GM18507 (cell line): ENCODE measurements around the gene CABP2.
"Not testable (repeated sequence)": the region's sequence is repeated elsewhere in the genome, so short reads cannot be mapped to it uniquely, and the experiment has no call there.

Source experiments
- DNase-seq: peaks from one replicate; pipeline ENCODE4 v3.0.0; 2011; ENCODE audit warnings: low read depth; ENCODE audit not compliant: insufficient read length; ENCODE audit errors: extremely low spot score
- FAIRE-seq: peaks from 2 replicates; lab custom pipeline; 2011; peaks lifted over from hg19 to GRCh38; lab: Jason Lieb, UNC

The CABP2 gene

GRCh38 chr11:67511558-67511957, 11.7 kb downstream of the CABP2 start:
- not testable (repeated sequence) for DNase-seq, FAIRE-seq

DNA sequence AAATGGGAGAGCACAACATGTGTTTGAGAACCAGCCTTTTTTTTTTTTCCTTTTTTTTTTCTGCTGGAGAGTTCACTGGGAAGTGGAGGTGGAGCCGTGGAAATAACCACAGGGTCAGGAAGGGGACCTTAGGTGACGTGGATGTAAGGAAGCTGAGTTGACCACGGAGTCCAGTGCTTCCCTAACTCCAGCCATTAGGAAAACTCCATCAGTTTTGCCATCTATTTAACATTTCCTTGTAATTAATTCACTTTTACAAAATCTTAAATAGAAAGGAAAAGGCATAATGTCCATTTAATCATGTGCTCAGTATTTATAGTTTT, 13.3 kb downstream of the CABP2 start:
- DNase-seq, result no peak
- FAIRE-seq, result no peak

DNA sequence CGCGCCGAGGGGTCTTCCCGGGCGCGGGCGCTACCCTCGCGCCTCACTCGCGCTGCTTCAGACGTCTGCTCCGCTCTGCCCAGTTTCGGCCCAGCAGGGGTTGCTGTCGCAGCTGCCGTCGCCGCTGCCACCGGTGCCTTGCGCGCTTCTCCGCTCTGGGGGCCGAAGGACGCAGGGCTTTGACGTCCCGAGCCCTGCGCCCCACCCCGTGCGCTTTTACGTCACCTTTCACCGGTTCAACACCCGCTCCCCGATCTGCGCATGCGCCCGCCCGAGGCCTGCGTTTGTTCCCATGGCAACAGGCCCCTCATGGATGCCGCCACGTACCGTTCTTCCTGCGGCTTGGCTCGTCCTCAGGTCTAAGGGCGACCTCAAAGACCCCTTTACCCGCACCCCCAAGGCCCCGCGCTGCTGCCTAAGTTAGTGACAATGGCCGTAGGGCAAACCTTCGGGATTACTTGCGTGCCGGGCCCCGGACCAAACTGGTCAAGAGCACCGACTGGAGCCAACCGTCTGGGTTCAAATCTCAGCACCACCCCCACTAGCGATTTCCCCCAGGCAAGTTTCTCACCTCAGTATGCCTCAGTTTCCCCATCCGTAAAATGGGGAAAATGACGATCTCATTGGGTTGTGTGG, 14.6 kb downstream of the CABP2 start:
- peak; percentile 99 for DNase-seq
- FAIRE-seq, result no peak

GRCh38 chr11:67507864-67508485, 15.3 kb downstream of the CABP2 start, which contains the start of gene CDK2AP2:
TSS of gene CDK2AP2 (minus strand) at chr11:67508162. CDS start at chr11:67508082, 80 bp downstream.
- peak; percentile 98 for FAIRE-seq

GRCh38 chr11:67507242-67507863, 15.9 kb downstream of the CABP2 start:
- no peak for DNase-seq

More at GRCh38 chr11:67507864-67508485, 15.3 kb downstream of the CABP2 start, which contains the start of gene CDK2AP2:
- DNase-seq, result peak; percentile 98

GRCh38 chr11:67506426-67507051, 16.7 kb downstream of the CABP2 start:
- no peak for FAIRE-seq
- DNase-seq, result no peak

More at GRCh38 chr11:67507242-67507863, 15.9 kb downstream of the CABP2 start:
- FAIRE-seq, result no peak

- no peak for DNase-seq
- FAIRE-seq, result peak; percentile 81
Observed at GRCh38 chr11:67505605-67506396, 17.4 kb downstream of the CABP2 start.

- peak; percentile 70 for DNase-seq
- FAIRE-seq, result peak; percentile 59
Observed at GRCh38 chr11:67504950-67505581, 18.2 kb downstream of the CABP2 start, which contains the start of gene PITPNM1. TSS of gene PITPNM1 (minus strand) at chr11:67505363. CDS start at chr11:67504180, 1,183 bp downstream.

- FAIRE-seq (no peak), DNase-seq (no peak)
Observed at GRCh38 chr11:67504005-67504949, 19.0 kb downstream of the CABP2 start.

- DNase-seq (no peak), FAIRE-seq (no peak)
Observed at GRCh38 chr11:67503119-67504004, 19.9 kb downstream of the CABP2 start.

- DNase-seq, result no peak
- FAIRE-seq, result no peak
Observed at GRCh38 chr11:67502328-67502979, 20.8 kb downstream of the CABP2 start.

DNA sequence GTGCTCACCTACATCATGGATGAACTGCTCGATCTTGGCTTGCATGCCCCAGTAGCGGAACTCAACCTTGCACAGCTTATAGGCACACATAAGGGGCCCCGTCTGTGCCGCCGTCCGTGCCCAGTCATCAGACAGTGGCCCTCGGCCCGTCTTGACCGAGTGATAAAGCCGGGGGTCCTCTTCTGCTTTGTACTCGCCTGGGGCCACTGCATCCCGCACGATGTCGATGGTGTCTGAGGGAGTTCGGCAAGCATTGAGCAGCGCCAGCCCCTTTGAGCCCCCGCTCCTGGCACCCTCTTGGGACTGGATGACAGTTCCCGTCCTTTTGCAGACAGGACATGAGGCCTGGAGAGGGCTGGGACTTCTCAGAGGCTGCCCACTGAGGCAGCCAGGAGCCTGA, 21.4 kb downstream of the CABP2 start:
- FAIRE-seq, result no peak
- DNase-seq, result no peak

DNA sequence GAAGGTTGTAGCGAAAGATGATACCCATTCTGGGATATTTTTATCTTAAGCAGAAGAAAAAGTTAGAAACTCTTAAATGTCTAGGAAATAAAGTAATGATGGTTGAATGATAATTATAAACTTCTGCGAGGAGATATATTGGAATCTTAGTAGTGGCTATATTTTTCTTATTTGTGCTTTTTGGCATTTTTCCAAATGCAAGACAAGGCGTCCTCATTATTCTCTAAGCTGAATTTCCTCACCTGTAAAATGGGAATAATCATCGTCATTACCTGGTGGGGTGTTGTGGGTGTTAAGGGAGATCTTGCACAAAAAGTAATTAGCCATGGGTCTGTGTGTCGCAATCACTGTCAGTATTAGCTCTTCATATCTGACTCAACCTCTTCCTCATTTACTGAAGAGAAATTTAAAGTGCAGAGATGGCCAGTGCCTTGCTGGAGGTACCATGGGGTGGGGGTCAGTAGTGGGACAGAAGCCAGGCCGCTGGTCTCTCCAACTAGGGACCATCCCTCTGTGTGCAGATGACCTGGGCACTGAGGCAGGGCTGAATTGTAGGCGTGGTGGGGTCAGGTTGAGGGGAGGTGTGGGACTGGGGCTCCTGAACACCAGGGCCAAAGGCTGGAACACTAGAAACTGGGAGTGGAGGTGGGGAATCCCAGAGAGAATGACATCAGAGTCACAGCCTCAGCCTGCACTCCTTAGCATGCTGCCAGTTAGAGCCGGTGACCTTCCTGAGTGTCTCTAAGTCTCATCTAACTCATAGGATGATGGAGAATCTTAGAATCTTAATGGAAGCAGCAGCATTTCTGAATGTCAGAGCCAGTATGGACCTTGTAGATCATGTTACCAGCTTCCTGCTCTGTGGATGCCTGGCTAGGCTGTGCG, 22.2 kb downstream of the CABP2 start:
- DNase-seq, result no peak
- FAIRE-seq, result no peak

DNA sequence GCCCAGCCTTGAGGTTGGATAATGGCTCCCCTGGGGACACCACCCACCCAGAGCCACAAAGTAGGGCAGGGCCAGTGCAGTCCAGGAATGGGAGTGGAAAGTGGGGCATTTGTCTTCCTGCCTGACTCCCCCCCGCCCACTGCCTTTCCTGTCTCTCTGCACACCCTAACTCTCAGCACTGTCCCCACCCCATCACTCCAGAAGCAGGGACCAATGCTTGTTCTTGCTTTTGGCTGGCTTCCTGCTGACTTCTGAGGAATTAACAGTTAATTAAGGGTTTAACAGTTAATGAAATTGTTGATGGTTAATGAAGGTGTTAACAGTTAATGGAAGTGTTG, 22.8 kb downstream of the CABP2 start:
- FAIRE-seq, result no peak
- DNase-seq, result no peak

DNA sequence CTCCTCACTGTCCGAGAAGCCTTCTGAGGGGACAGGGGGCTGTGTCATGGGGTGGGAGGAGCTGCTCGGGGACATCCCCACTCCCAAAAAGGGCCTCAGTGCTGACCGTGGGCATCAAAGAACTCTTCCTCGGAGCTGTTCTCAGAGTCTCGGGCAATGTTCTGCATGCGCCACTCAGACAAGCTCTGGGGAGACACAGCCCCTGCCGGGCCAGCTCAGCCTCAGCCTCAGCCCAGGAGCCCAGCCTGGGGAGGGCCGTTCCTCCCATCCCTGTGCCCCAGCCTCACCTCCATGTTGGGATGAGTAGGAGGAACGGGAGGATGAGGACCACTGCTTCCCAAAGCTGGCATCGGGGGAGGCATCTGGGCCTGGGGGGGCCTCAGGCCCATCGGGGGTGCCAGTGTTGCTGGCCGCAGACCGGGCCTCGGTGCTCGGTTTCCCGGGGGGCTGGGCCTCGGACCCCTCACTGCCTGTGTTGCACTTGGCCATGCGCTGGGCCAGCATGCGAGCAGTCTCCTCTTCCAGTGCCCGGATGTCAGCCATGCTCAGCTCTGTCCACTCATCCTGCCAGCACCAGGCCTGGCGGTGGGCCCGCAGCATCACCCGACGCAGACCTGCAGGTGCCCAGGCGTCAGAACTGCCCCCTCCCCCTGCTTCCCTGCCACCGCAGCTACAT, 23.3 kb downstream of the CABP2 start:
- no peak for DNase-seq
- FAIRE-seq, result no peak
